GM12873 (cell line): ENCODE results near the gene AFAP1L2.

ENCODE experiments used
- TF ChIP-seq, protein P1 (sequence below): IDR thresholded peaks from 2 replicates; pipeline ENCODE4 v1.5.1; 2012; ENCODE audit warnings: low read depth, mild to moderate bottlenecking, moderate library complexity, low read length, control low read depth; ENCODE audit not compliant: insufficient read depth; ENCODE audit errors: missing control alignments

AFAP1L2 gene

DNA sequence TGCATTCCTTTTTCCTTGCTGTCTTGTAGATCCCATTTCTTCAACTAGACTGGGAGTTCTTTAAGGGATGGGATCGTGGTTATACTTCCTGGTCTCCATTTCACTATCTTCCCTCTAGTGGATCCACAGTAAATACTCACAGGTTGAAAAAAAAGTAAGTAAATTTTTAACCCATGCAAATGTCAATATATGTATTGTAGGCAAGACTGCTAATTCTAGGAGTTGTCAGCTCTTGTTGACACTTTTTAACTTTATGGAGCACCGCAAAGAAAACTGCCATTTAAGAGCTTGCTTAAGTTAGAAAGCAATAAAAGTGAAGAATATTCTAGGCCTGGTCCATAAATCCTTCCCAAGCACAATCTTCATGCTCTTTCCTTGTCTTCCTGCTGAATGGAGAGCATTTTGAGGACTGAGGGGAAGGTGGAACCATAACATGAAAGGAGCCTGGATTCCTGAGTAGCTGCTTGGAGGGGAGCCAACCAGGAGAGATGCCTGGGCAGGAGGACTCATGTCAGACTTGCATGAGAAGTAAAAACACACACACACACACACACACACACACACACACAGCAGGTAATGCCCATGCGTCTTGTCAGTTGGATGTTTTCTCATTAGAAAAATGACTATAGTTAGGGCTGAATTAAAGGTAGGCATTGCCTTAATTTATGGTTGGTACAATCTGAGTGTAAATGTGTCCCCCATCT, 133.1 kb downstream of the AFAP1L2 start:
- TF ChIP-seq, protein P1, sequence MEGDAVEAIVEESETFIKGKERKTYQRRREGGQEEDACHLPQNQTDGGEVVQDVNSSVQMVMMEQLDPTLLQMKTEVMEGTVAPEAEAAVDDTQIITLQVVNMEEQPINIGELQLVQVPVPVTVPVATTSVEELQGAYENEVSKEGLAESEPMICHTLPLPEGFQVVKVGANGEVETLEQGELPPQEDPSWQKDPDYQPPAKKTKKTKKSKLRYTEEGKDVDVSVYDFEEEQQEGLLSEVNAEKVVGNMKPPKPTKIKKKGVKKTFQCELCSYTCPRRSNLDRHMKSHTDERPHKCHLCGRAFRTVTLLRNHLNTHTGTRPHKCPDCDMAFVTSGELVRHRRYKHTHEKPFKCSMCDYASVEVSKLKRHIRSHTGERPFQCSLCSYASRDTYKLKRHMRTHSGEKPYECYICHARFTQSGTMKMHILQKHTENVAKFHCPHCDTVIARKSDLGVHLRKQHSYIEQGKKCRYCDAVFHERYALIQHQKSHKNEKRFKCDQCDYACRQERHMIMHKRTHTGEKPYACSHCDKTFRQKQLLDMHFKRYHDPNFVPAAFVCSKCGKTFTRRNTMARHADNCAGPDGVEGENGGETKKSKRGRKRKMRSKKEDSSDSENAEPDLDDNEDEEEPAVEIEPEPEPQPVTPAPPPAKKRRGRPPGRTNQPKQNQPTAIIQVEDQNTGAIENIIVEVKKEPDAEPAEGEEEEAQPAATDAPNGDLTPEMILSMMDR, result no peak

DNA sequence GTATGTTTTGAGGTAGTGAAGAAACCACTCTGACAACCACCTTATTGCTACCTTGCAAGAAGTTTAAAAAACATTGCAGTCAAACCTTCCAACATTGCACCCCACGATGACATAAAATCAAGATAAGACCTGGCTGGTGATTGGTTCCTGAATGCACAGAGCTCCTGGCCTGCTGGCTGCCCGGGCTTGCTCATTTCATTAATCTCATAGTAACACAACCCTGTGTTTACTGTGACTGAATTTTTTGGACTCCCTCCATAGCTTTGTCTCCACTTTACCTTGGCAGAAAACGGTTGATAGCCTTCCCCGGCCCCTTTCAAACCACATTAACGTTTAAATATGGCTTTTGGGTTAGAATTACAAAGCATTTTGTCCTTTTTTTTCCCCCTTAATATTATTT, 137.8 kb downstream of the AFAP1L2 start:
- TF ChIP-seq, protein P1, result no peak

DNA sequence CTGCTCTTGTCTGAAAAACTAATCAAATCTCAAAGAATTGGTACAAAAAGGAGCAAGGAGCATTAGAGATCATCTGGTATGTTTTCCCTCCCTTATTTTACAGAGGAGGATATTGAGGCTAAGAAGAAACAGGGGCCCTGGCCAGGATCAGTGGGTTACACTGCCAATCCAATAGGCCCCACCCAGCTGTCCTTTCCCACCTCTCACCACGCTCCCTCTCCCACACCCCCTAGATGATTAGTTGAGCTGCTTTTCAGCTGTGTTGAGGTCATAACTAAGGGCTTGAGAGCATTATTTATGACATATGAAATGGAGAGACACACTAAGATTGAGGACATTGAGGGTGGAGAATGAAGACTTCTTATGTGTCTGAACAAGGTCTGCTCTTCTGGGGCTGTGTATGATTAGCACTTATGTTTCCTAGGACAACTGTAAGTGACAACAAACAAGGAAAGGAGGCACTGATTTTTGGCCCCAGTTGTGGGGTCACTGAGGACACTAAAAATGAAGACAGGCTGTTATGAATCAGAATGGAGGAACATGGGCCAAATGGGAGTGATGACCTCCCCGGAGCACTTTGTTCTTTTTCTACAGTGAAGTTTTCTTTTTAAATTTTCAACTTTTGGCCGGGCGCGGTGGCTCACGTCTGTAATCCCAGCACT, 138.8 kb downstream of the AFAP1L2 start:
- TF ChIP-seq, protein P1, result no peak

DNA sequence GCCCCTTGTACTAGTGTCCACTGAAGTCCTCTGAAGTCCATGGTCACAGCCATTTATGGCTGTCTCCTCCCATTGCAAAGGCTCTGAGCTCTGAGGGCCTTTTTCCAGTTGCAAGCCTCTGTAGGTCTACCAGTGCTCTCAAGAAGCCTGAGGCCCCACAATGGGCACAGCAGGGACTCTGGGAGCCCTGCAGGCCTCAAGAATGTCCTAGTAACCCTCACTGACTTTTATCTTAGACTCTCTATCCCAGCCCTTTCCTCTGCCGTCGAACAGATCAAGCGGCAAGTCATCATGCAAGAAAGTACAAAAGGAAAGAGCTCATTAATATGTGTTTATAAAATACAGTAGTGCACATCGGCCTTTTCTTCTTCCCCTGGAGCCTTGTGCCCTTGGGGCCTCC, 141.8 kb downstream of the AFAP1L2 start:
- TF ChIP-seq, protein P1, result no peak

DNA sequence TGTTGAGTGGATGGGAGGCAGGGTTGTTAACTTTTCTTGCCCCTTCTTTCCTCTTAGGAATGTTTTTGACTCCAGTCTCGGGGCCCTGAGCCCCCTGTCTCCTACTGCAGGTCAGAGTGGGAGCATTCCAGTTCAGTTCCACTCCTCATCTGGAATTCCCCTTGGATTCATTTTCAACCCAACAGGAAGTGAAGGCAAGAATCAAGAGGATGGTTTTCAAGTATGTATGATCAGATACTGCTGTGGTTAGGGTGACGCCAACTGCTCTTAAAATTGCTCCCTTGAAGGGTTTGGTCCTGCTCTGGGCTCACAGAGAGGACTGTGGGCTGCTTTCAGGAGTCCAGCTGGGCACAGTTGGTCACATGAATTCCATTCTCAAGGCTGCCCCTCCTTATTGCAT, 143.2 kb downstream of the AFAP1L2 start:
- TF ChIP-seq, protein P1, result no peak

DNA sequence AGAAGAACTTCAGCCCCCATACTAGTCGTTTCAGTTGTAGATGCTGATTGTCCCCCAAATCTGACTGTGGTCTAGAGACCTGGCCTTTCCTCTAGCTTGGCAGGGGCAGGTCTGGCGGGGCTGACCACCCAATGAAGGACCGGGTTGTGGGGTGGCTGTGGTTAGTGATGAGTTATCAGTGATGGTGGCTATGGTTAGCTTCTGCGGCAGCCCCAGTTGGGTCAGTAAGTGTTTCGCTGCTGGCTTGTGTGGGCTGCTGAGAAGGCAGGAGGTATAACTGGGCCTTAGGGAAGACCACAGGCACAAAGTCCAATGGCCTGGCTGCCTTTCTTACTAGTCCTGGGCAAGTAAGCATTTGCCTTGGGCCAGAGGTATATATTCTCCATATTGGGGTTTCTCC, 143.9 kb downstream of the AFAP1L2 start:
- TF ChIP-seq, protein P1, result no peak

DNA sequence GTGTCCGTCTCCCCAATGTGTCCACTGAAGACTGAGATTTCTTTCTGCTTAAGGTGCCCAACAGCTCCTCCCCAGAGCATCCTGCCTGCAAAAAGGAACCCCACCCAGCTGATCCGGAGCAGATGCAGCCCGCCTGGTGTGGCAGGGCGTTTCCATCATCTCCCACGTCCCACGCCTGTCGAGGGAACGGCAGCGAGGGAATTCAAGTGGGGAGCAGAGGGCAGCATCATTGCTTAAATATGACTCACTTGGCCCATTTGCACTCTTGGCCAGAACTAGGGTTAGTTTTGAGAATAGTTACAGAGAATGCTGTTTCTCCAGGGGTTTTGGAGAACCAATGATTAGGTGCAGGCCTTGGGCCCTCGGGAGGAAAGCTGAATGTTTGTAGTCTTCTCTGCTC, 144.5 kb downstream of the AFAP1L2 start:
- TF ChIP-seq, protein P1, result no peak
